HEK293 (cell line): ENCODE measurements around the gene LEFTY1.

ENCODE experiments used
- CTCF ChIA-PET: fragments of 350-600 bp; formaldehyde crosslinking; extraction: SDS; loops from one replicate; lab custom pipeline; 2021; ENCODE audit warnings: antibody characterized with exemption; lab: Yijun Ruan, JAX
- POLR2A ChIA-PET: fragments of 300-600 bp; formaldehyde crosslinking; extraction: SDS; loops from one replicate; lab custom pipeline; 2020; ENCODE audit warnings: antibody characterized with exemption, inconsistent platforms; lab: Yijun Ruan, JAX
- H3K27ac ChIP-seq: fragments of 200-500 bp; sonication (Bioruptor generic); 2 replicates; pipeline ENCODE4 v1.5.1; 2014; ENCODE audit warnings: low read depth, low read length, control low read depth, inconsistent platforms; ENCODE audit errors: extremely low read depth
- H3K36me3 ChIP-seq, 2 experiments: fragments of 200-500 bp in 1 of 2; sonication (Bioruptor generic) in 1 of 2; 1 replicate in 1 of 2; 2 replicates in 1 of 2; pipeline ENCODE4 v1.5.1; 2014 to 2017; ENCODE audit warnings: inconsistent platforms in 2 of 2, low read length in 2 of 2; ENCODE audit not compliant: control insufficient read depth in 2 of 2, insufficient read depth in 1 of 2
- H3K4me1 ChIP-seq: fragments of 200-500 bp; sonication (Bioruptor generic); 2 replicates; pipeline ENCODE4 v1.5.1; 2014; ENCODE audit warnings: mild to moderate bottlenecking, low read length, inconsistent platforms; ENCODE audit not compliant: control insufficient read depth, insufficient read depth
- H3K4me3 ChIP-seq: 2 replicates; pipeline ENCODE4 v1.5.1; 2011; ENCODE audit warnings: low read depth, mild to moderate bottlenecking, control low read depth, low read length, moderate library complexity
- H3K9me3 ChIP-seq: fragments of 200-500 bp; sonication (Bioruptor generic); 2 replicates; pipeline ENCODE4 v1.5.1; 2014; ENCODE audit warnings: low read depth, low read length, inconsistent platforms; ENCODE audit not compliant: control insufficient read depth, insufficient read depth
- EGR2 ChIP-seq: fragments of 450-650 bp; formaldehyde crosslinking; IDR thresholded peaks from 2 replicates; pipeline ENCODE4 v1.5.1; 2016; ENCODE audit warnings: low read depth, missing biosample characterization, missing genetic modification characterization
- GLIS1 ChIP-seq: fragments of 450-650 bp; formaldehyde crosslinking; IDR thresholded peaks from 2 replicates; pipeline ENCODE4 v1.5.1; 2016; ENCODE audit warnings: missing biosample characterization, missing genetic modification characterization
- KLF1 ChIP-seq: fragments of 450-650 bp; formaldehyde crosslinking; IDR thresholded peaks from 2 replicates; pipeline ENCODE4 v1.5.1; 2016; ENCODE audit warnings: missing biosample characterization, missing genetic modification characterization
- KLF9 ChIP-seq: fragments of 450-650 bp; formaldehyde crosslinking; IDR thresholded peaks from 2 replicates; pipeline ENCODE4 v1.5.1; 2016; ENCODE audit warnings: missing biosample characterization, missing genetic modification characterization, low read depth
- OSR2 ChIP-seq: fragments of 450-650 bp; formaldehyde crosslinking; IDR thresholded peaks from 2 replicates; pipeline ENCODE4 v1.5.1; 2016; ENCODE audit warnings: missing biosample characterization, missing genetic modification characterization
- PRDM2 ChIP-seq: fragments of 450-650 bp; formaldehyde crosslinking; IDR thresholded peaks from 2 replicates; pipeline ENCODE4 v1.5.1; 2016; ENCODE audit warnings: missing biosample characterization, missing genetic modification characterization, borderline replicate concordance
- ZFHX2 ChIP-seq: fragments of 450-650 bp; formaldehyde crosslinking; conservative IDR thresholded peaks from 2 replicates; pipeline ENCODE4 v1.5.1; 2016; ENCODE audit warnings: missing biosample characterization, missing genetic modification characterization
- ZIC2 ChIP-seq: fragments of 450-650 bp; formaldehyde crosslinking; IDR thresholded peaks from 2 replicates; pipeline ENCODE4 v1.5.1; 2016; ENCODE audit warnings: missing biosample characterization, missing genetic modification characterization
- ZNF121 ChIP-seq: fragments of 450-650 bp; formaldehyde crosslinking; IDR thresholded peaks from 2 replicates; pipeline ENCODE4 v1.5.1; 2016; ENCODE audit warnings: missing biosample characterization, missing genetic modification characterization
- ZNF133 ChIP-seq: fragments of 450-650 bp; formaldehyde crosslinking; IDR thresholded peaks from 2 replicates; pipeline ENCODE4 v1.5.1; 2016; ENCODE audit warnings: missing biosample characterization, missing genetic modification characterization
- ZNF548 ChIP-seq: fragments of 450-650 bp; formaldehyde crosslinking; IDR thresholded peaks from 2 replicates; pipeline ENCODE4 v1.5.1; 2016; ENCODE audit warnings: missing biosample characterization, missing genetic modification characterization
- ZNF549 ChIP-seq: fragments of 450-650 bp; IDR thresholded peaks from 2 replicates; pipeline ENCODE4 v1.5.1; 2018; ENCODE audit warnings: missing biosample characterization, missing genetic modification characterization, mild to moderate bottlenecking, inconsistent platforms, moderate library complexity
- ZNF600 ChIP-seq: fragments of 450-650 bp; formaldehyde crosslinking; IDR thresholded peaks from 2 replicates; pipeline ENCODE4 v1.5.1; 2016; ENCODE audit warnings: missing biosample characterization, missing genetic modification characterization
- ZNF623 ChIP-seq: fragments of 450-650 bp; formaldehyde crosslinking; IDR thresholded peaks from 2 replicates; pipeline ENCODE4 v1.5.1; 2016; ENCODE audit warnings: missing biosample characterization, missing genetic modification characterization
- ZNF629 ChIP-seq: fragments of 450-650 bp; formaldehyde crosslinking; IDR thresholded peaks from 2 replicates; pipeline ENCODE4 v1.5.1; 2017; ENCODE audit warnings: missing biosample characterization, missing genetic modification characterization
- ZNF645 ChIP-seq: fragments of 450-650 bp; formaldehyde crosslinking; IDR thresholded peaks from 2 replicates; pipeline ENCODE4; 2016; ENCODE audit warnings: missing biosample characterization, missing genetic modification characterization
- ZNF664 ChIP-seq: fragments of 450-650 bp; formaldehyde crosslinking; IDR thresholded peaks from 2 replicates; pipeline ENCODE4 v1.5.1; 2016; ENCODE audit warnings: missing biosample characterization, missing genetic modification characterization
- ZNF837 ChIP-seq: fragments of 450-650 bp; formaldehyde crosslinking; IDR thresholded peaks from 2 replicates; pipeline ENCODE4 v1.5.1; 2016; ENCODE audit warnings: missing biosample characterization, missing genetic modification characterization
- TF ChIP-seq, protein P1 (sequence below): fragments of 450-650 bp; formaldehyde crosslinking; IDR thresholded peaks from 2 replicates; pipeline ENCODE4 v1.5.0; 2017; ENCODE audit warnings: missing biosample characterization, missing genetic modification characterization, borderline replicate concordance
- TF ChIP-seq, protein P2 (sequence below): fragments of 450-650 bp; formaldehyde crosslinking; IDR thresholded peaks from 2 replicates; pipeline ENCODE4 v1.5.1; 2016; ENCODE audit warnings: missing biosample characterization, missing genetic modification characterization

LEFTY1 gene

DNA sequence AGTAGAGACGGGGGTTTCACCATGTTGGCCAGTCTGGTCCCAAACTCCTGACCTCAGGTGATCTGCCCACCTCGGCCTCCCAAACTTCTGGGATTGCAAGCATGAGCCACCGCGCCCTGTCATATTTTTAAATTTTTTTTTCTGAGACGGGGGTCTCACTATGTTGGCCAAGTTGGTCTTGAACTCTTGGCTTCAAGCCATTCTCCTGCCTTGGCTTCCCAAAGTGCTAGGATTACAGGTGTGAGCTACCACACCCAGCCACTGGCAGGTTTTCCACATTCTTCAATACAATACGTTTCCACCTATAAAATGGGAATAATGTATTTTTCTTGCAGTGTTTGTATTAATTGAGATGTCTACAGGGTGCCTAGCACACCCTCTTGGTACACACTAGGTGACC lies 3.4 kb upstream of the LEFTY1 start:
- TF ChIP-seq ZNF629 (tag by site-specific recombination) (no peak), OSR2 (no peak), ZNF121 (tag by site-specific recombination) (peak; percentile 76), PRDM2 (tag by site-specific recombination) (no peak), ZNF664 (tag by site-specific recombination) (peak; percentile 77; the same call in 1 of the 2 replicates), ZNF549 (tag by site-specific recombination) (no peak), ZNF548 (no peak), ZNF837 (tag by site-specific recombination) (no peak)
- TF ChIP-seq, protein P1, sequence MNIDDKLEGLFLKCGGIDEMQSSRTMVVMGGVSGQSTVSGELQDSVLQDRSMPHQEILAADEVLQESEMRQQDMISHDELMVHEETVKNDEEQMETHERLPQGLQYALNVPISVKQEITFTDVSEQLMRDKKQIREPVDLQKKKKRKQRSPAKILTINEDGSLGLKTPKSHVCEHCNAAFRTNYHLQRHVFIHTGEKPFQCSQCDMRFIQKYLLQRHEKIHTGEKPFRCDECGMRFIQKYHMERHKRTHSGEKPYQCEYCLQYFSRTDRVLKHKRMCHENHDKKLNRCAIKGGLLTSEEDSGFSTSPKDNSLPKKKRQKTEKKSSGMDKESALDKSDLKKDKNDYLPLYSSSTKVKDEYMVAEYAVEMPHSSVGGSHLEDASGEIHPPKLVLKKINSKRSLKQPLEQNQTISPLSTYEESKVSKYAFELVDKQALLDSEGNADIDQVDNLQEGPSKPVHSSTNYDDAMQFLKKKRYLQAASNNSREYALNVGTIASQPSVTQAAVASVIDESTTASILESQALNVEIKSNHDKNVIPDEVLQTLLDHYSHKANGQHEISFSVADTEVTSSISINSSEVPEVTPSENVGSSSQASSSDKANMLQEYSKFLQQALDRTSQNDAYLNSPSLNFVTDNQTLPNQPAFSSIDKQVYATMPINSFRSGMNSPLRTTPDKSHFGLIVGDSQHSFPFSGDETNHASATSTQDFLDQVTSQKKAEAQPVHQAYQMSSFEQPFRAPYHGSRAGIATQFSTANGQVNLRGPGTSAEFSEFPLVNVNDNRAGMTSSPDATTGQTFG = no peak
- Histone ChIP-seq H3K4me1 (no peaks in the 10 kb centered on the region; the same call in 1 of the 2 replicates), H3K4me3 (no peak overlapping the region), H3K27ac (no peak overlapping the region), H3K9me3 (no peaks in the 10 kb centered on the region), H3K36me3 (no peaks in the 10 kb centered on the region)
- ChIA-PET POLR2A (interaction anchor here (2.1 kb wide), 1 partner anchor 10 kb away, joined by 9 read pairs; the partner anchor contains the start of gene TMEM63A), CTCF (interaction anchor here (0.6 to 1.1 kb wide), 2 partner anchors 132 to 418 kb away, joined by 3 to 4 read pairs; no protein-coding TSS in a partner anchor)

- H3K36me3 ChIP-seq = no peaks in the 10 kb centered on the region
- TF ChIP-seq KLF1 (peak; percentile 98), GLIS1 (tag by site-specific recombination) (no peak), ZNF121 (tag by site-specific recombination) (peak; percentile 69; the same call in 1 of the 2 replicates), ZIC2 (tag by site-specific recombination) (0 out of 2 replicates have a peak, but pooled peaks have one; percentile 2), ZNF600 (tag by site-specific recombination) (peak; percentile 20; the same call in 1 of the 2 replicates), ZNF623 (no peak), ZNF133 (no peak), ZNF664 (tag by site-specific recombination) (no peak), ZFHX2 (peak; percentile 56), EGR2 (tag by site-specific recombination) (peak; percentile 62), KLF9 (no peak), ZNF645 (tag by site-specific recombination) (no peak)
- TF ChIP-seq, protein P2, sequence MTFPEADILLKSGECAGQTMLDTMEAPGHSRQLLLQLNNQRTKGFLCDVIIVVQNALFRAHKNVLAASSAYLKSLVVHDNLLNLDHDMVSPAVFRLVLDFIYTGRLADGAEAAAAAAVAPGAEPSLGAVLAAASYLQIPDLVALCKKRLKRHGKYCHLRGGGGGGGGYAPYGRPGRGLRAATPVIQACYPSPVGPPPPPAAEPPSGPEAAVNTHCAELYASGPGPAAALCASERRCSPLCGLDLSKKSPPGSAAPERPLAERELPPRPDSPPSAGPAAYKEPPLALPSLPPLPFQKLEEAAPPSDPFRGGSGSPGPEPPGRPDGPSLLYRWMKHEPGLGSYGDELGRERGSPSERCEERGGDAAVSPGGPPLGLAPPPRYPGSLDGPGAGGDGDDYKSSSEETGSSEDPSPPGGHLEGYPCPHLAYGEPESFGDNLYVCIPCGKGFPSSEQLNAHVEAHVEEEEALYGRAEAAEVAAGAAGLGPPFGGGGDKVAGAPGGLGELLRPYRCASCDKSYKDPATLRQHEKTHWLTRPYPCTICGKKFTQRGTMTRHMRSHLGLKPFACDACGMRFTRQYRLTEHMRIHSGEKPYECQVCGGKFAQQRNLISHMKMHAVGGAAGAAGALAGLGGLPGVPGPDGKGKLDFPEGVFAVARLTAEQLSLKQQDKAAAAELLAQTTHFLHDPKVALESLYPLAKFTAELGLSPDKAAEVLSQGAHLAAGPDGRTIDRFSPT = no peak
- ChIA-PET CTCF (interaction anchor here (0.6 to 1.1 kb wide), 3 partner anchors 31 to 417 kb away, joined by 3 to 4 read pairs (median 3); no protein-coding TSS in a partner anchor), POLR2A (interaction anchor here (2.1 kb wide), 1 partner anchor 9 kb away, joined by 9 read pairs; the partner anchor contains the start of gene TMEM63A)
- no peak overlapping the region for H3K27ac ChIP-seq
- no peak overlapping the region for H3K4me3 ChIP-seq
- H3K9me3 ChIP-seq = no peaks in the 10 kb centered on the region
- no peaks in the 10 kb centered on the region for H3K4me1 ChIP-seq
Measured at GRCh38 chr1:225891229-225891972, 2.5 kb upstream of the LEFTY1 start.
